Left ventricle myocardium inferior (tissue), 1 donor: ENCODE data around the gene APMAP. TPM values are rescaled to one million over a fixed set of nuclear protein-coding genes. Genes with fewer than 3 reads are reported as not detected.

ENCODE experiments used
- DNase-seq: peaks from one replicate; pipeline ENCODE4 v3.0.0-alpha.2; 2020
- H3K27ac ChIP-seq: fragments of 200-600 bp; replicated peaks from 2 replicates; pipeline ENCODE4 v1.8.0; 2021
- H3K27me3 ChIP-seq: fragments of 200-600 bp; 2 replicates; pipeline ENCODE4 v1.8.0; 2021; ENCODE audit warnings: low read depth
- H3K36me3 ChIP-seq: fragments of 200-600 bp; 2 replicates; pipeline ENCODE4 v1.8.0; 2021
- H3K4me1 ChIP-seq: fragments of 200-600 bp; 2 replicates; pipeline ENCODE4 v1.8.0; 2021
- H3K4me3 ChIP-seq: fragments of 200-600 bp; 2 replicates; pipeline ENCODE4 v1.8.0; 2021; ENCODE audit warnings: mild to moderate bottlenecking, moderate library complexity
- H3K9me3 ChIP-seq: fragments of 200-600 bp; replicated peaks from 2 replicates; pipeline ENCODE4 v1.8.0; 2021
- intact Hi-C: fragments of 100-400 bp; cut with micrococcal nuclease; formaldehyde crosslinking; loops from one replicate; pipeline ENCODE4 v1.11.0; 2022
- total RNA-seq: library from RNA; stranded (reverse); fragmentation: NEBNext Ultra II Directional; extraction: Animal tissue kit (Norgen Biotek cat#: 25700); gene quantifications from one replicate; pipeline ENCODE4 v1.2.1, GENCODE V29; 2021
- TF ChIP-seq, protein P1 (sequence below): fragments of 200-600 bp; IDR thresholded peaks from 2 replicates; pipeline ENCODE4 v1.8.0; 2021; ENCODE audit warnings: antibody characterized with exemption, mild to moderate bottlenecking, borderline replicate concordance
- donor health status: DM: no; HTN: yes; CAD: no; lungs with severe emphysema.

Gene APMAP
- total RNA-seq, 1 donor from 2014 or later: 23.8 TPM

DNA sequence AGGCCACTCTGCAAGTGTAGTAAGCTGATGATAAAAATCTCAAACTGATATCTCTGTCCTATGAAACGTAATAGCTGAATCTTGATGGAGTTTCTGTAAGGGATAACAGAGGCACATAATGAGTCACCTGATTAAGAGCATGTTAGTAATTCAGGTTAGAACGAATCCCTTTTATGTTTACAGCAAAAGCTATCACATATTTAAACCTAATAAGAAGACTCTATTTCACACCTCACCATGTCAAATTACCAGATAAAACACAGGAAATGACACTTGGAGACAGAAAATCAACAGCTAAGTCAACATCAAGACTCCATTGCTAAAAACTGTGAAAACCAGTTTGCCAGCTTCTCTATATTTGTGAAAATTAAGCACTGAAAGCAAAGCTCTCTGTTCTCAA is 31.7 kb downstream of the APMAP start:
- intact Hi-C loops: no loop called here

GRCh38 chr20:24960302-24960801 is 32.2 kb downstream of the APMAP start:
- Histone ChIP-seq H3K4me1 (peaks cover 10% of the 10 kb centered on the region), H3K27ac (no peak overlapping the region), H3K9me3 (no peaks in the 10 kb centered on the region), H3K27me3 (no peaks in the 10 kb centered on the region), H3K4me3 (no peak overlapping the region), H3K36me3 (peaks cover 48% of the 10 kb centered on the region)
- no peak for DNase-seq
- TF ChIP-seq, protein P1, sequence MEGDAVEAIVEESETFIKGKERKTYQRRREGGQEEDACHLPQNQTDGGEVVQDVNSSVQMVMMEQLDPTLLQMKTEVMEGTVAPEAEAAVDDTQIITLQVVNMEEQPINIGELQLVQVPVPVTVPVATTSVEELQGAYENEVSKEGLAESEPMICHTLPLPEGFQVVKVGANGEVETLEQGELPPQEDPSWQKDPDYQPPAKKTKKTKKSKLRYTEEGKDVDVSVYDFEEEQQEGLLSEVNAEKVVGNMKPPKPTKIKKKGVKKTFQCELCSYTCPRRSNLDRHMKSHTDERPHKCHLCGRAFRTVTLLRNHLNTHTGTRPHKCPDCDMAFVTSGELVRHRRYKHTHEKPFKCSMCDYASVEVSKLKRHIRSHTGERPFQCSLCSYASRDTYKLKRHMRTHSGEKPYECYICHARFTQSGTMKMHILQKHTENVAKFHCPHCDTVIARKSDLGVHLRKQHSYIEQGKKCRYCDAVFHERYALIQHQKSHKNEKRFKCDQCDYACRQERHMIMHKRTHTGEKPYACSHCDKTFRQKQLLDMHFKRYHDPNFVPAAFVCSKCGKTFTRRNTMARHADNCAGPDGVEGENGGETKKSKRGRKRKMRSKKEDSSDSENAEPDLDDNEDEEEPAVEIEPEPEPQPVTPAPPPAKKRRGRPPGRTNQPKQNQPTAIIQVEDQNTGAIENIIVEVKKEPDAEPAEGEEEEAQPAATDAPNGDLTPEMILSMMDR: no peak
- intact Hi-C loops: no loop called here

More for the DNA sequence above, 31.7 kb downstream of the APMAP start:
- no peak for DNase-seq
- no peak overlapping the region for H3K27ac ChIP-seq
- peaks cover 52% of the 10 kb centered on the region for H3K36me3 ChIP-seq
- TF ChIP-seq, protein P1: no peak
- H3K4me3 ChIP-seq: no peak overlapping the region
- H3K4me1 ChIP-seq: peaks cover 10% of the 10 kb centered on the region
- H3K9me3 ChIP-seq: no peaks in the 10 kb centered on the region
- H3K27me3 ChIP-seq: no peaks in the 10 kb centered on the region

GRCh38 chr20:24959591-24960301 is 32.8 kb downstream of the APMAP start:
- no peak overlapping the region for H3K4me3 ChIP-seq
- peaks cover 42% of the 10 kb centered on the region for H3K36me3 ChIP-seq
- TF ChIP-seq, protein P1: no peak
- no peak overlapping the region for H3K27ac ChIP-seq
- intact Hi-C loops: no loop called here
- H3K27me3 ChIP-seq: no peaks in the 10 kb centered on the region
- peaks cover 10% of the 10 kb centered on the region for H3K4me1 ChIP-seq
- DNase-seq: no peak
- H3K9me3 ChIP-seq: no peaks in the 10 kb centered on the region

GRCh38 chr20:24958506-24959385 is 33.8 kb downstream of the APMAP start:
- Histone ChIP-seq H3K9me3 (no peaks in the 10 kb centered on the region), H3K4me3 (no peak overlapping the region), H3K27ac (no peak overlapping the region), H3K36me3 (peaks cover 35% of the 10 kb centered on the region), H3K4me1 (peaks cover 10% of the 10 kb centered on the region), H3K27me3 (no peaks in the 10 kb centered on the region)
- intact Hi-C loops: no loop called here
- DNase-seq: no peak
- TF ChIP-seq, protein P1: no peak

DNA sequence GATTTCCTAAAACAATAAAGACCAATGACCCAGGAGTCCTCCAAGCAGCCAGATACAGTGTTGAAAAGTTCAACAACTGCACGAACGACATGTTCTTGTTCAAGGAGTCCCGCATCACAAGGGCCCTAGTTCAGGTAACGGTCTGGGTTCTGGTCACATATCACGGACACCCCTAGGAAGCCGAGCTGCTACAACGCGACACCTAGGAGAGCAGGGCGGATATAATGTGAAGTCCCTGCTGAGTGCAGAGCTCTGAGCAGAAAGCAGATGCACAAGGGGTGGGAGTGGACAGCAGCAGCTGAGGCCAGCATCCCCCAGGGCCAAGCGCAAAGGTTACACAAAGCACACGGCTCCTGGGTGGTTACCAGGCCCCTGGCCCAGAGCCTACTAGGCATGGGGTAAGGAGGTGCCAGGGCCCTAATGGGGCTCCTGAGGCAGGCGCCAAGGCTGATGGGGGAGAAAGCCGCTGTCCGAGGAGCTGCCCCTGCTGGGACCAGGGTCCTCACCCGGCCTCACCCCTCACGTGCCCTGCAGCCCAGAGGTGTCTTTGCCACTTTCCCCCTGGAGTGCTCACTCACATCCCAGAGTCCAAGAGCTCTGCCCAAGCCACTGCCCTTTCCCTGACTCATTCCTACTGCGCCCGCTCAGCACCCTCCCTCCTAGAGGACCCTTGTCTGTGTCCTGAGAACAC is 35.1 kb downstream of the APMAP start:
- intact Hi-C loops: no loop called here
- Histone ChIP-seq H3K9me3 (no peaks in the 10 kb centered on the region), H3K4me3 (no peak overlapping the region), H3K4me1 (peaks cover 10% of the 10 kb centered on the region), H3K27me3 (no peaks in the 10 kb centered on the region), H3K36me3 (peaks cover 24% of the 10 kb centered on the region), H3K27ac (no peak overlapping the region)
- TF ChIP-seq, protein P1: no peak
- DNase-seq: no peak
